HG03135 (cell line): ENCODE results near the gene FUT1.
"Not testable (repeated sequence)": the region's sequence is repeated elsewhere in the genome, so short reads cannot be mapped to it uniquely, and the experiment has no call there.

ENCODE experiments used
- ATAC-seq: cut with Tn5 transposase; IDR thresholded peaks from one replicate; pipeline ENCODE4 v1.9.1; 2021; ENCODE audit warnings: mild to moderate bottlenecking, moderate library complexity; ENCODE audit not compliant: unreplicated experiment

Gene FUT1

GRCh38 chr19:48768994-48769713 is 16.7 kb upstream of the FUT1 start:
- no peak for ATAC-seq

DNA sequence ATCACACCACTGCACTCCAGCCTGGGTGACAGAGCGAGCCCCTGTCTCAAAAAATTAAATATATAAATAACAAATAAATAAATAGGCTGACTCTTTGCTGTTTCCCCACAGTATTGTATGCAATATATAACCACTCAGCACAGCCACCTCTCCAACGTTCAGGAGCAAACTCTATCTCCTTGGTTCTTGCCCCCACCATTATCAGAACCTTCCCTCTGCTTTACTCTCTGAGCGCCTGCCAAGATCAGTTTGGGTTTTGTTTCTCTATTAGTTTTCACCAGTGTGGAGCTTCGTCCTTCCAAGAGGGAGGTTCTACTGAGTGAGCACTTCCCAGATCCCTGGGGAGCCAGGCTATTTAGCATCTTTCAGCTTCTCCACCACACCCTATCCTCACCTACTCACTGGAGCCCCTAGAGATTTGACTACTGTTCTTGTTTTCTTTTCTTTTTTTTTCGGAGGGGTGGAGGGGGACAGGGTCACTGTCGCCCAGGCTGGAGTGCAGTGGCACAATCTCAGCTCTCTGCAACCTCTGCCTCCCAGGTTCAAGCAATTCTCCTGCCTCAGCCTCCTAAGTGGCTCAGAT is 15.8 kb upstream of the FUT1 start:
- not testable (repeated sequence) for ATAC-seq

GRCh38 chr19:48765816-48766215 is 13.4 kb upstream of the FUT1 start:
- not testable (repeated sequence) for ATAC-seq

DNA sequence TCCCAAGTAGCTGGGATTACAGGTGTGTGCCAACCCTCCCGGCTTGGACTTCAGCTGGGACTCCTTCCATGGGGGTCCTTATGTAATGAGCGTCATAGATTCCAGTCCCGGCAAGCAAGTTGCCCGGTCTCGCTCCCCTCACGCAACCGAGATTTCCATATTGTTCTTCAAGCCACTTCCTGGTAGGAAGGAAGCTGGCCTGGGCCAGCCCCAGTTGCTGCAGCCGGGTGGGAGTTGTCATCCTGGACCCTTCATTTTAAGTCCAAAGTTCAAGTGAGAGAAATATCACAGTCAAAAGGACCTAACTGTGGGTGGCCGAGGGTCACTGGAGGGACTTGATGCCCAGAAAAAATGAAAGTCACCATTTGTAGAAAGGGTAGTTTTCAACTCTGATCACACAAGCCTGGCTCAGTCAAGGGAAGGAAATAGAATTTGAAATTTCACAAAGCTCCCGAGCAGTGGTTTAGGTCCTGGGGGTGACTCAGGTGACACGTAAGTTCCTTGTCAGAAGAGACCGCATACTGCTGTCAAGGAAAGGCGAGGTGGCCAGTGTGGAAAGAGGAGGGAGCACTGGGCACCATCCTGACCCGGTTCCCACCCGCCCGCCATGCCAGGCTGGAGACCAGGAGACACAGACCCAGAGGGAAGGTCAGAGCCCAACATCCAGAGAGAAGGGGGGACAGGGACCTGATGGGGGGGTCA is 8.2 kb upstream of the FUT1 start:
- ATAC-seq, result no peak

- no peak for ATAC-seq
These were observed 5.3 kb upstream of the FUT1 start for GRCh38 chr19:48757741-48758144.

DNA sequence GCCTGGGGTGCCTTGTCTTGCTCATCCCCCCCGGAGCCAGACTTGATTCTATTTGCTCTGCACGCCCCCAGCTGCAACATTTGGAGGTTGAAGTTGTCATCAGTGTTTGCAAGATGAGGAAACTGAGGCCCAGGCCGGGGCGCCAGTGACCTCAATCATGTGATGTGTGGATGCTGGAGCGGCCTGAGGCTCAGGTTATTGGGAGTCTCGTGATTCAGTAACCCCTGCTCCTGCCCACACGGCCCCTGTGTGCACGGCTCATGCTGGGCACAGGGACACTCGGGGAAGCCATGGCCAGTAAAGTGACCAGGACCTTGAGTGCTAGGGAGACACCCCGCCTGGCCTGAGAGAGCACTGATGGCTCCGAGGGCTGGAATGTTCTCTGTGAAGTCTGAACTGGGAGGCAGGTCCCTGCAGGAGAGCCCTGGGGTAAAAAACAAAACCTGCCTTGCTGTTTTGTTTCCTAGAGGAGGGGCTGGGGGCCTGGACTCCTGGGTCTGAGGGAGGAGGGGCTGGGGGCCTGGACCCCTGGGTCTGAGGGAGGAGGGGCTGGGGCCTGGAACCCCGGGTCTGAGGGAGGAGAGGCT is 4.7 kb upstream of the FUT1 start:
- ATAC-seq, result no peak

- no peak for ATAC-seq
These were observed 4.2 kb upstream of the FUT1 start for GRCh38 chr19:48756686-48757085.

GRCh38 chr19:48756212-48756611 is 3.8 kb upstream of the FUT1 start:
- ATAC-seq, result no peak

DNA sequence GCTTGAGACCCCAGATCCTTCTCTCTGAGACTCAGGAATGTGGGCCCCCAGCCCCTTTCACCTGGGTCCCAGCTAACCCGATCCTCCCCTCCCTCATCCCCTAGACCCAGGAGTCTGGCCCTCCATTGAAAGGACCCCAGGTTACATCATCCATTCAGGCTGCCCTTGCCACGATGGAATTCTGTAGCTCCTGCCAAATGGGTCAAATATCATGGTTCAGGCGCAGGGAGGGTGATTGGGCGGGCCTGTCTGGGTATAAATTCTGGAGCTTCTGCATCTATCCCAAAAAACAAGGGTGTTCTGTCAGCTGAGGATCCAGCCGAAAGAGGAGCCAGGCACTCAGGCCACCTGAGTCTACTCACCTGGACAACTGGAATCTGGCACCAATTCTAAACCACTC is 3.3 kb upstream of the FUT1 start:
- no peak for ATAC-seq

GRCh38 chr19:48755084-48755641 is 2.7 kb upstream of the FUT1 start, which contains the start of gene FGF21:
FGF21 (plus strand) TSS chr19:48755524; CDS start chr19:48756237, 713 bp downstream.
- no peak for ATAC-seq

GRCh38 chr19:48751845-48752495 is 471 bp downstream of the FUT1 start:
- ATAC-seq, result no peak

DNA sequence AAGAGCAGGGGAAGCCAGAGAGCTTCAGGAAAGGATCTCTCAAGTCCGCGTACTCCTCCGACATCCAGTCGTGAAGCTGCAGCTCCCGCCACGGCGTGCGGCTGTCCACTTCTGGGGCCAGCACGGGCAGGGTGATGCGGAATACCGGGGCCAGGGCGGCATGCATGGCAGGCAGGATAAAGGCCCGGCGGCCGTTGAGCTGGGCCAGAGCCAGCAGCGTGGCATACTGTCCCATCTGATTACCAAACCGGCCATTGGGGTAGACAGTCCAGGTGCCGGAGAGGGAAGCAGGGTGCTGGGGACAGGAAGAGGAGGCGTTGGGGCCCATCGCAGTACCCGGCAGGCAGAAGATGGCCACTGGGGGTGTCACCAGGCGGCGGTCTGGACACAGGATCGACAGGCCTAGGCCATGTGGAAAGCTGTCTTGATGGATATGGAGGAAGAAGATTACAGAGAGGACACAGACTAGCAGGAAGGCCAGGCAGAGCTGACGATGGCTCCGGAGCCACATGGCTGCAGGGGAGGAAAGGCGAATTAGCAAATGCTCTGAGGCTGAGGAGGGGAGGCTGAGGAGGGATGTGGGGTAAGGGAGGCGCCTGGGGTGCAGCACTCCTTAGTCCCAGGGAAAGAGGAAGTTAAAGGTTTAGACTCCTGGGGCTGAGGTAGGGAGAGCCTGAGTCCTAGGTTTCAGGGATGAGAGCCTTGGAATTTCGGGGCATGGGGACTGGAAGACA is 1.5 kb downstream of the FUT1 start:
- no peak for ATAC-seq

- no peak for ATAC-seq
These were observed 2.1 kb downstream of the FUT1 start for GRCh38 chr19:48750351-48750750.

DNA sequence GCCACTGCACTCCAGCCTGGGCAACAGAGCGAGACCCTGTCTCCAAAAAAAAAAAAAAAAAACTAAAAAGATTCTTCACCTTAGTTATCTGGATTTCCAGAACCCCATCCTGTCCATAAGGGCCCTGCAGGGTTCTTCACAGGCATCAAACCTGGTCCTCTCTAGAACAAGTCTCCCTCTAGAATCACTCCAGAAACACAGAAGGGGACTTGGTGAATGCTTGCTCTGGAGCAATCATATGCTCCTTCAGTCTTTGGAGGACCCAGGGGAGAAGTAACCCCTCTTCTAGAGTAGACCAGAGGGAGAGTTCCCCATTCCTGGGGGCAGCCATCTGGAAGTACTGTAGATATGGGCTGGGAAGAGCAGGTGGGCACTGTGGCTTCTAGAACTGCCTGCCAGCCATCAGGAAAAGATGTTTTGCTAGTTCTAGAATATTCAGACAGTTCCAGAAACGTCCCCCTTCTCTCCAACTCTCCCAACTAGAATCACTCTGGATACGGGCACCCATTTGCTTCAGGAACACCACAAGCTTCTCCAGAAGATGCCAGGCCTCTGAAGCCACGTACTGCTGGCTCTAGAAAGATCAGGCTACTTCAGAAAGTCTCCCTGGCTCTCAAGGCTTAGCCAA is 2.8 kb downstream of the FUT1 start:
- no peak for ATAC-seq

DNA sequence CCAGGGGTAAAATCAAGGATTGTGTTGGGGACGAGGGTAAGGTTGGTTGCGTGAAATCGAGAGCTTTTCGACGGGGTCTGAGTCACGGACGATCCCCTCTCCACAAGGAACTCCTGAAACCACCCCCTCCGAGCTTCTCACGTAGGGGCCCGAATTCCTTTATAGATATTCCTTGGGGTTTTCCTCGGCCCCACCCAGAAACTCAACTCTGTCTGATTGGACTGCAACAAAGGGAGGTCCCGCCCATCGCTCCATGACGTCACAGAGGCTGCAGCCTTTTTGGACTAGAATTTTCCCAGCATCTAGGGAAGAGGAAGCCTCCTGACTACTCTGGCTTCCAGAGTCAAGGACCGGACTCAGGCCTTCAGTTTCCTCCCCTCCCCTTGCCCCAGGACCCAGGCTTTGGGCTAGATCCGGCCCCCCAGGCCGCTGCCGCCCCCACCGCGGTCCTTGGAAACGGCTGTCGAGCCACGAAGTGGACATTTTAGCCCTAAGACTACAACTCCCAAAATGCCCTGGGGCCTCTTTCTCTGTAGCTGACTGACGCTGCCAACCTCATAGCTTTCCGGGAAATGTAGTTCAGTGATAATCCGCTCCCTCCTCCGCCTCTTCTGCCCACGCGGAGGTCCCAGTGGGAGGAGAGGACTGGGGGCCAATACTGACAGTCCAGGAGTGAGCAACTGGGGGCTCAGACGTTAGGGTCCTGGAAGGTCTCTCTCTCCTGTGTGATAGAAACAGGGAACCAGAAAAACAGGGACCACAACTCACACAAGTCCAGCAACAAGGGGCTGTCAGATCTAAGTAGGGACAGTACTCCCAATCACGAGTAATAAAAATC is 5.5 kb downstream of the FUT1 start, which contains the start of gene IZUMO1:
Gene IZUMO1 (minus strand): TSS at position 172 of the 838 bp plus-strand sequence. CDS start 1,050 bp downstream, outside the sequence.
- no peak for ATAC-seq

DNA sequence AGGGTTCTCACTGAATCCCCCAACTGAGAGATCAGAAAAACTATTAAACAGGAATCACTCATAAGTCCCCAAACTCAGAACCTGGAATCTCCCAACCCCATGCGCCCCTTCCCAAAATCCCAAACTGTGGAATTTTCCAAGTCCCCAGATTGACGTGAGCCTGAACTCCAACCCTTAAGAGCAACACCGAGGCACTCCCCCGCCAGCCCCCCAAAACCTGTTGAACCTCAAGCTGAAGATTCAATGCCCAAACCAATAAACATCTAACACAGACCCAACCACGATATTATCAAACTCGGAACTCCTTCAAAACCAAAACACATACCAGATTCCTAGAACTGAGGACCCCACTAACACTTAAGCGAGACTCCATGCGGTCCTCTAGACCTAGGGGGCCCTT is 6.3 kb downstream of the FUT1 start:
- ATAC-seq, result no peak

GRCh38 chr19:48745208-48745995 is 7.0 kb downstream of the FUT1 start:
- ATAC-seq, result no peak

DNA sequence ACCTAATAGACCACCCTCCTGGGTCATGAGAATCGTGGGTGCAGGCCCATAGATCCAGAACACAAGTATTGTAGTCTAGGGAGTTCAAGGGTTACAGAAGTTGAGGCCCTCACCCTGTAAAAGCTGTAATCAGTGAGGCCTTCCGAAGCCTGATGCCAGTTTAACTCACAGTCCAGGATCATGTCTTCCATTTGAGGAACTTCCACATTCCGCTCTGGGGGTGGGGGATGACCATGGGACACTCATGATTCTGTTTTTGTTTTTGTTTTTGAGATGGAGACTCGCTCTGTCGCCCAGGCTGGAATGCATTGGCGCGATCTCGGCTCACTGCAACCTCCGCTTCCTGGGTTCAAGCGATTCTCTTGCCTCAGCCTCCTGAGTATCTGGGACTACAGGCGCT is 10.3 kb downstream of the FUT1 start:
- no peak for ATAC-seq
